Stimulated activated CD4-positive, alpha-beta T cell treated with anti-CD3 and anti-CD28 coated beads, Interleukin-2, amount 100 ng/mL, for 48 hours (primary cell): Measurements from ENCODE around the gene GDA.
A peak's percentile ranks its signal among the peaks of the same experiment; 100 is the strongest.
"Not testable (repeated sequence)": the region's sequence is repeated elsewhere in the genome, so short reads cannot be mapped to it uniquely, and the experiment has no call there.

ENCODE experiments used
- DNase-seq, 2 donors: peaks; one replicate each; pipeline ENCODE4 v3.0.0-alpha.2; 2020

The GDA gene

DNA sequence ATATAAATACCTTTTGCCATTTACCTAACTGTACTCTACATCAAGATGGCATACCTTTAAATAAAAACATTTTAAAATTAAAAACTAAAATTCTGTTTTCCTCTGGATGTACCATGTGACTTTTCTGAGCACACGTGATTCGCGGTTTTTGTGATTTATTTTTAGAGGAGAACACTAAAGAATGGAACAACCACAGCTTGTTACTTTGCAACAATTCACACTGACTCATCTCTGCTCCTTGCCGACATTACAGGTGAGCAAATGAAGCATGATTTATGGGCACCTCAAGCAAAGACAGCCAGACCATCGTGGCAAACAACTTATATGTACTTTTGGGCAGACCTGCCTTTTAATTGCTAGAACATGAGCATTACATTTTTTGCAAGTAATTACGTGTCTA lies 61.3 kb downstream of the GDA start:
- no peak for DNase-seq

GRCh38 chr9:72211047-72211446 lies 61.8 kb downstream of the GDA start:
- no peak for DNase-seq

- DNase-seq: no peak
Observed at GRCh38 chr9:72213906-72214305, 64.7 kb downstream of the GDA start.

DNA sequence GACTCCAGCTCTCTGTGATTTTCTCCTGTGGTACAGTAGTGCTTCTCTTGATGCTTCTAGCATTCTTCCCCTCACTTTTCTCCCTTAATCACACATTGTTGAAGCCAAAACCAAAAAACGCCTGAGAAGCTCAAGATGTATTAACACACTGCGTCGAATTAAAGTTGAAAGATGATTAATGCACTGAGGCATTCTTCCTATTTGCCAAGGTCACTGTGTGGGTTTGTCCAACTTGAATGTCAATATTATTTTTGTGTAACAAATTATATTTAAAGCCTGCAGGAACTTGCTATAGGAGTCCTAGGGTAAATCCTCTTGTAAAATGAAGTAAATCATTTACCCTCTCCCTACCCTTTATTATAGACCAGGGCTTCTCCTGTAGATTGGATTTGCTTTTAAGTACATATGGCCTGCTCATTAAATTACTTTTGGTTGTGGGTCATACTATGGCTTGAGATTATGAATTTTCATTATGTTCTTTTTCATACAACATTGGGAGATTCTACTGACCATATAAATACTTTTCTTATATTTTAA lies 68.1 kb downstream of the GDA start:
- DNase-seq: no peak

DNA sequence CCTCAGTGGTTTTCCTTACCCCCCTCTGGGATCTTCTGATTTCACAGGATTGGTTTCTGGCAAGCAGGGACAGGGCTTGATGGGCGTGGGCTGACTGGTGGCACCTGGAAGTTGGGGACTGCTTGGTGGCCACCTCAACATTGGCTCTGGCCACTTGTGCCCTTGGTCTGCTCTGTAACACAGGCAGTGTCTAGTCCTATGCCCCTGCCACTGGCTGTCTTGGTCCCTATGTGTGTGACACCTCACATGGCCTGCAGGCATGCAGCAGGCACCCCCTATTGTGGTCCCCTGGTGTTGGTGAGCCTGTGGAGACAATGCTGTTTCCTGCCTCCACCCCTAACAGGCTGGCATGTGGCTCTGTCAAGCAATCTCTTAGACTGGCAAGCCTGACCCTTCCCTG lies 71.3 kb downstream of the GDA start:
- no peak for DNase-seq

- no peak for DNase-seq
Observed at GRCh38 chr9:72226146-72226812, 77.0 kb downstream of the GDA start.

- DNase-seq: no peak
Observed at GRCh38 chr9:72228282-72228681, 79.0 kb downstream of the GDA start.

DNA sequence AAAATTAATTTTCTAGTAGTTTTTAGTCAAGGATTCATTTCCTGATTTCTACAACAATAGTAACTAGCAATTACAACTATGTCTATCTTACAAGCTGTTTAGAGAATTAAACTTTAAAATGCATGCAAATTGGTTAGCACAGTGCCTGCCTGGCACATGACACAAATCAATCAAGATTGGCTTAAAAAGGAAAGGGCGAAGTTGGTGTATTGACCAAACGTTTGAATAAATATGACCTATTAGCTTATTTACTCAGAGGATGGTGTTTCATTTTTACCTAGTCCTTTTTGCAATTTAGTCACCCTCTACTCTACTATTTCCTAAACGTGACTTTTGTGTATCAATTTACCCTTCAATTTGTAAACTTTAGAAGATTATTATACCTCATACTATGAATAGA lies 83.5 kb downstream of the GDA start:
- DNase-seq: no peak

DNA sequence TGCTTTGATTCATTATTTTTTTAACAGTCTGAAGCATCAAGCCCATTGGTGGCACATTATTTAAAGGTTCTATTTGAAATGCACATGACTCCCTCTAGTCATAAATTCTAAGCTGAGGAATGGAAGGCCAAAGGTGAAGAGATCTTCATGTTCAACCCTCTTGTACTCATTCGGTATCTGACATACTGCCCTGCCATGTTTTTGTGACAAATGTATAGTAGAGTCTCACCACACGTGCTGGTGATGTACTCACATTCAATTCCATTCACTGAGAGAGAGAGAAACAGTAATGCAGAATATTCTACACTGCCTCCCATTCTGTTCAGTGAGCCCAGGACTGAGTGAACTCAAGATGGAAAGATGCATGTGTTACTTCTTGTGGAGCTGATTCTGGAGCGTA lies 98.3 kb downstream of the GDA start:
- DNase-seq: no peak

GRCh38 chr9:72251589-72251988 lies 102.3 kb downstream of the GDA start:
- no peak for DNase-seq

- no peak for DNase-seq
Observed at GRCh38 chr9:72254901-72255545, 105.8 kb downstream of the GDA start.

DNA sequence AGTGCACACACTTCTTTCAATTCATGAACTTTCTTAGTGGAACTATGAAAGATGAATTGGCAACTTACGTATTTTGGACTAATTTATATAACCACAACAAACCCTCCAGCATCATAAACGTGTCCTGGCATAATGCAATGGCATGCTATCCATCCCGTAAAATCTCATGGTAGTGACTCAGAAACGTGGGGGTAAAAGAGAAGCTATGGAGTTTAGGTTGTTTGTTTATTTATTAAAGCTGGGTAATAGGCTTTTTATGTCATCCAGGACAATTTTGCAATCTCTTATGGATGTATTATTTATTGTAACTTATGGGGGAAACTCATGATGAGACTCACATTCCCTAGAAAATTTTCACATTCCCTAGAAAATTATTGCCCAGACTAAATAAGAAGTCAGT lies 106.3 kb downstream of the GDA start:
- no peak for DNase-seq

DNA sequence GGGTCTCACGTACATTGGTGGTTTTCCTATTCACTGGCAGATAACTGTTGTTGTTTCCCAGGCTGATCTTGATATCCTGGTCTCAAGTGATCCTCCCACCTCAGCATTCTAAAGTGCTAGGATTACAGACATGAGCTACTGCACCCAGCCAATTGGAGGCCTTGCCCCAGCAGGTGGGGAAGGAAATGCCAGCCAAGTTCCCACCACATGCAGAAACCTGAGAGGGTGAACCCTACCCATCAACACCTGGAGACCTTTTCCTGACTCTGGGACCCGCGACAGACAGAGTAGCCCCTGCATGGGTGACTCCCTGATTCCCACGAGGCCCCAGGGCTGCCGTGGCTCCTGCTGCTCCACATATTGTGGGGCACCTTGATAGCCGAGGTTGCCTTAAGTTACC lies 107.7 kb downstream of the GDA start:
- no peak for DNase-seq

GRCh38 chr9:72257814-72258213 lies 108.6 kb downstream of the GDA start:
- no peak for DNase-seq

DNA sequence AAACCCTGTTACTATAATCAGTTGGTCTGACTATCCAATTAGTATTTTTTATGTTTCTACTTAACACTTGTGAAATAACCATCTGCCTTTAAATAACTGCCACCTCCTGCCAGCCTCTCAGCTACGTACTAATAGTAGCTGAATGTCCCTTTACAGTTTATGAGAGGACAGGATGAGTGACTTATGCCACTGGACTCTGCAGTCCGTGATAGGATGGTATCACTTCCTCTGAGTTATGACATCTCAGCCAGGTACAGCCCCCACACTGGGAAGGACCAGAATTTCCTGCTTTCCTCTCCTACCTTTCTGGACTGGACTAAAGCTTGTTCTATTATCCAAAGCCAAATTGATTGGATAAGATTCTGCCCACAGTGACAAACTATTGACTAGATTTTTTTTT lies 112.8 kb downstream of the GDA start:
- no peak for DNase-seq

GRCh38 chr9:72263572-72263971 lies 114.3 kb downstream of the GDA start:
- DNase-seq: no peak

DNA sequence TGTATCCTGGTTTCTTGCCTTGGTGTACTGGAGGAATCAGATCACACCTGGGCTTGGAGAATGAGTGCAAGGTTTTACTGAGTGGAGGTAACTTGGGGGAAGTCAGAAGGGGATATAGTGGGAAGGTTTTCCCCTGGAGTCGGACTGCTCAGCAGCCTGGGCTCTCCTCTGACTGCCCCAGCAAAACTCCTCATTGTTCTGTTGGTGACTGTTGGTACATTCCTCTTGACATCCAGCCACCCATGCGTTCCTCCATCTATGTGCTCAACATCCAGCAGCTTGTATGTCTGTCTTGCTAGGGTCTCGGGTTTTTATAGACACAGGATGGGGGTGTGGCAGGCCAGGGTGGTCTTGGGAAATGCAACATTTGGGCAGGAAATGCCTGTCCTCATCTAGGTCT lies 119.7 kb downstream of the GDA start:
- no peak for DNase-seq

GRCh38 chr9:72270359-72270758 lies 121.1 kb downstream of the GDA start:
- DNase-seq: not testable (repeated sequence)

- DNase-seq: peak; percentile 51 to 71
Observed at GRCh38 chr9:72271613-72272478, 122.6 kb downstream of the GDA start.

- DNase-seq: no peak
Observed at GRCh38 chr9:72274441-72274840, 125.2 kb downstream of the GDA start.

- DNase-seq: no peak
Observed at GRCh38 chr9:72274916-72275315, 125.7 kb downstream of the GDA start.

DNA sequence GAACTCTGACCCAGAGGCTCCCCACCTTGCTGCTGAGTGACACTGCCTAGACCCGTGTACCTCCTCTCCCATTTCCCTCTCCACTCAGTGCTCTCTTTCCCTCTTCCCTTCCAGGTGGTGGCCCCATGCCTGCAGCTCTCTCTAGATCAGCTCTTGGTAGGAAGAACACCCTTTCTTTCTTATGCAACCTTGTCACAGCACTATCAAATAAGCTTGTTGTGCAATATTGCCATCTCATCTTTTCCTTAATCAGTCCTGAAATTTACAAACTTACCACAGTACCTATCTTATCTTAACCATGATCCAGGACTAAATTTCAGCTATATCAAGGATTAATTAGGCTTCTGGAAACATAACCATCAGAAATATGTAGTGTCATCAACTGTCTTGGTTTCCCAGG lies 127.2 kb downstream of the GDA start:
- DNase-seq: no peak

- no peak for DNase-seq
Observed at GRCh38 chr9:72278959-72279358, 129.7 kb downstream of the GDA start.
